Activated naive CD8-positive, alpha-beta T cell treated with anti-CD3 and anti-CD28 coated beads for 36 hours (primary cell): ENCODE results near the gene SLC7A7. TPM values are rescaled to one million over a fixed set of nuclear protein-coding genes. Genes with fewer than 3 reads are reported as not detected.
"Not testable (repeated sequence)": the region's sequence is repeated elsewhere in the genome, so short reads cannot be mapped to it uniquely, and the experiment has no call there.

Experiments
- DNase-seq: peaks from one replicate; pipeline ENCODE4 v3.0.0; 2021
- H3K27ac Mint-ChIP-seq: one replicate; pipeline ENCODE4 v1.8.0; 2022; ENCODE audit warnings: mild to moderate bottlenecking, moderate library complexity, mixed read lengths
- H3K27me3 Mint-ChIP-seq: one replicate; pipeline ENCODE4 v1.8.0; 2022; ENCODE audit warnings: mild to moderate bottlenecking, mixed read lengths
- H3K36me3 Mint-ChIP-seq: one replicate; pipeline ENCODE4 v1.8.0; 2021; ENCODE audit warnings: mild to moderate bottlenecking, mixed read lengths
- H3K4me1 Mint-ChIP-seq: one replicate; pipeline ENCODE4 v1.8.0; 2021; ENCODE audit warnings: mixed read lengths
- H3K4me3 Mint-ChIP-seq: one replicate; pipeline ENCODE4 v1.8.0; 2022; ENCODE audit warnings: mild to moderate bottlenecking, moderate library complexity, mixed read lengths
- H3K9me3 Mint-ChIP-seq: one replicate; pipeline ENCODE4 v1.8.0; 2022; ENCODE audit warnings: mixed read lengths
- total RNA-seq, 2 experiments: library from RNA; stranded (reverse); gene quantifications; one replicate each; pipeline ENCODE4 v1.2.3, GENCODE V29; 2021

SLC7A7 gene
- total RNA-seq, 2 experiments from 2014 or later = 0.56 to 1.0 TPM

GRCh38 chr14:22737052-22737451, 78.2 kb downstream of the SLC7A7 start:
- Mint-ChIP-seq H3K4me1 (peaks cover 7% of the 10 kb centered on the region), H3K27me3 (peaks cover 12% of the 10 kb centered on the region), H3K36me3 (peaks cover 4% of the 10 kb centered on the region), H3K9me3 (peaks cover 1% of the 10 kb centered on the region), H3K4me3 (no peak overlapping the region), H3K27ac (peak overlapping the region; percentile 85)
- peak; percentile 53 for DNase-seq

GRCh38 chr14:22736384-22736783, 78.9 kb downstream of the SLC7A7 start:
- DNase-seq, H3K27ac Mint-ChIP-seq: not testable (repeated sequence)

GRCh38 chr14:22735096-22735495, 80.1 kb downstream of the SLC7A7 start:
- Mint-ChIP-seq H3K36me3 (peaks cover 4% of the 10 kb centered on the region), H3K27ac (no peak overlapping the region), H3K4me3 (no peak overlapping the region), H3K27me3 (peaks cover 4% of the 10 kb centered on the region), H3K9me3 (peaks cover 1% of the 10 kb centered on the region), H3K4me1 (peaks cover 7% of the 10 kb centered on the region)
- no peak for DNase-seq

More at GRCh38 chr14:22736384-22736783, 78.9 kb downstream of the SLC7A7 start:
- H3K4me1 Mint-ChIP-seq, H3K9me3 Mint-ChIP-seq, H3K36me3 Mint-ChIP-seq, H3K4me3 Mint-ChIP-seq, H3K27me3 Mint-ChIP-seq: not testable (repeated sequence)

GRCh38 chr14:22733829-22734228, 81.4 kb downstream of the SLC7A7 start:
- Mint-ChIP-seq H3K4me3 (no peak overlapping the region), H3K27me3 (peaks cover 3% of the 10 kb centered on the region), H3K4me1 (peaks cover 7% of the 10 kb centered on the region), H3K36me3 (peaks cover 4% of the 10 kb centered on the region), H3K27ac (no peak overlapping the region), H3K9me3 (peaks cover 1% of the 10 kb centered on the region)
- no peak for DNase-seq

- not testable (repeated sequence) for H3K9me3 Mint-ChIP-seq, H3K27me3 Mint-ChIP-seq, DNase-seq, H3K36me3 Mint-ChIP-seq, H3K4me1 Mint-ChIP-seq, H3K4me3 Mint-ChIP-seq, H3K27ac Mint-ChIP-seq
Measured at GRCh38 chr14:22732062-22732461, 83.2 kb downstream of the SLC7A7 start.

- no peaks in the 10 kb centered on the region for H3K27me3 Mint-ChIP-seq
- H3K27ac Mint-ChIP-seq = no peak overlapping the region
- H3K4me1 Mint-ChIP-seq = no peaks in the 10 kb centered on the region
- DNase-seq = no peak
- H3K36me3 Mint-ChIP-seq = no peaks in the 10 kb centered on the region
- H3K4me3 Mint-ChIP-seq = no peak overlapping the region
- H3K9me3 Mint-ChIP-seq = no peaks in the 10 kb centered on the region
Measured at GRCh38 chr14:22726012-22726411, 89.2 kb downstream of the SLC7A7 start.

GRCh38 chr14:22725374-22725773, 89.9 kb downstream of the SLC7A7 start:
- H3K9me3 Mint-ChIP-seq, H3K27ac Mint-ChIP-seq, H3K4me3 Mint-ChIP-seq, H3K36me3 Mint-ChIP-seq, H3K27me3 Mint-ChIP-seq, DNase-seq, H3K4me1 Mint-ChIP-seq: not testable (repeated sequence)

- not testable (repeated sequence) for H3K4me3 Mint-ChIP-seq, DNase-seq, H3K27me3 Mint-ChIP-seq, H3K9me3 Mint-ChIP-seq, H3K4me1 Mint-ChIP-seq, H3K27ac Mint-ChIP-seq, H3K36me3 Mint-ChIP-seq
Measured at GRCh38 chr14:22724847-22725246, 90.4 kb downstream of the SLC7A7 start.

GRCh38 chr14:22723815-22724214, 91.4 kb downstream of the SLC7A7 start:
- H3K36me3 Mint-ChIP-seq = no peaks in the 10 kb centered on the region
- DNase-seq = no peak
- no peaks in the 10 kb centered on the region for H3K9me3 Mint-ChIP-seq
- no peaks in the 10 kb centered on the region for H3K4me1 Mint-ChIP-seq
- no peak overlapping the region for H3K4me3 Mint-ChIP-seq
- no peaks in the 10 kb centered on the region for H3K27me3 Mint-ChIP-seq
- H3K27ac Mint-ChIP-seq = no peak overlapping the region

Other genes starting within 250 kb of the SLC7A7 start
- 100 to 1,000 TPM; 197 to 208 TPM for gene DAD1, start 226.2 kb downstream of the SLC7A7 start, total RNA-seq
- gene ABHD4, start 217.1 kb downstream of the SLC7A7 start, total RNA-seq = 1 to 10 TPM; 8.2 to 8.7 TPM
- gene OR6J1, start 171.1 kb downstream of the SLC7A7 start, total RNA-seq = not detected
- 100 to 1,000 TPM; 133 to 140 TPM for gene OXA1L, start 48.7 kb downstream of the SLC7A7 start, total RNA-seq
- gene MRPL52, start 14.5 kb upstream of the SLC7A7 start, total RNA-seq = 100 to 1,000 TPM; 154 to 170 TPM
- 1 to 10 TPM; 1.1 to 1.8 TPM for gene MMP14, start 21.1 kb upstream of the SLC7A7 start, total RNA-seq
- gene LRP10, start 56.3 kb upstream of the SLC7A7 start, total RNA-seq = 10 to 100 TPM; 17.6 to 18.7 TPM
- gene REM2, start 67.8 kb upstream of the SLC7A7 start, total RNA-seq = under 1 TPM; 0.14 to 0.19 TPM
- 10 to 100 TPM; 66.2 to 67.2 TPM for gene RBM23, start 103.7 kb upstream of the SLC7A7 start, total RNA-seq
- gene PRMT5, start 113.9 kb upstream of the SLC7A7 start, total RNA-seq = 100 to 1,000 TPM; 169 to 190 TPM
- gene HAUS4, start 141.7 kb upstream of the SLC7A7 start, total RNA-seq = 10 to 100 TPM; 51.9 to 53.6 TPM
- 1 to 10 TPM in 1 of 2 experiments, under 1 TPM in 1; 0.90 to 1.0 TPM for gene AJUBA, start 167.1 kb upstream of the SLC7A7 start, total RNA-seq
- gene C14orf93, start 194.7 kb upstream of the SLC7A7 start, total RNA-seq = 10 to 100 TPM; 10.5 to 11.1 TPM
- gene PSMB5, start 219.5 kb upstream of the SLC7A7 start, total RNA-seq = 100 to 1,000 TPM; 162 to 164 TPM
- not detected for gene PSMB11, start 226.8 kb upstream of the SLC7A7 start, total RNA-seq
- under 1 TPM; 0.49 to 0.52 TPM for gene CDH24, start 242.1 kb upstream of the SLC7A7 start, total RNA-seq